ENCODE data around the gene CEL.
"Not testable (repeated sequence)": the region's sequence is repeated elsewhere in the genome, so short reads cannot be mapped to it uniquely, and the experiment has no call there.

CEL gene

GRCh38 chr9:133048595-133048994 is 13.2 kb upstream of the CEL start:
- DNase-seq (ENCODE audit: low spot score) = peak; percentile 48

- no peak for DNase-seq (ENCODE audit: low spot score)
These were observed 12.7 kb upstream of the CEL start for GRCh38 chr9:133049043-133049442.

- DNase-seq (ENCODE audit: low spot score) = peak; percentile 76
These were observed 11.6 kb upstream of the CEL start for GRCh38 chr9:133050142-133050541.

- no peak for DNase-seq (ENCODE audit: low spot score)
These were observed 11.0 kb upstream of the CEL start for GRCh38 chr9:133050781-133051180.

GRCh38 chr9:133051281-133051900 is 10.4 kb upstream of the CEL start:
- no peak for DNase-seq (ENCODE audit: low spot score)

- no peak for DNase-seq (ENCODE audit: low spot score)
These were observed 9.7 kb upstream of the CEL start for GRCh38 chr9:133051966-133052539.

GRCh38 chr9:133054194-133054890 is 7.4 kb upstream of the CEL start:
- DNase-seq (ENCODE audit: low spot score) = no peak

GRCh38 chr9:133054966-133055365 is 6.8 kb upstream of the CEL start:
- no peak for DNase-seq (ENCODE audit: low spot score)

GRCh38 chr9:133055788-133056420 is 5.9 kb upstream of the CEL start:
- no peak for DNase-seq (ENCODE audit: low spot score)

- no peak for DNase-seq (ENCODE audit: low spot score)
These were observed 5.2 kb upstream of the CEL start for GRCh38 chr9:133056533-133056932.

GRCh38 chr9:133057006-133057405 is 4.8 kb upstream of the CEL start:
- no peak for DNase-seq (ENCODE audit: low spot score)

GRCh38 chr9:133057553-133057952 is 4.2 kb upstream of the CEL start:
- DNase-seq (ENCODE audit: low spot score) = no peak

GRCh38 chr9:133058071-133058470 is 3.7 kb upstream of the CEL start:
- no peak for DNase-seq (ENCODE audit: low spot score)

GRCh38 chr9:133058550-133059320 is 3.0 kb upstream of the CEL start:
- no peak for DNase-seq (ENCODE audit: low spot score)

- DNase-seq (ENCODE audit: low spot score) = no peak
These were observed 2.2 kb upstream of the CEL start for GRCh38 chr9:133059623-133060022.

GRCh38 chr9:133060417-133060841 is 1.4 kb upstream of the CEL start:
- no peak for DNase-seq (ENCODE audit: low spot score)

GRCh38 chr9:133061019-133061763 is 590 bp upstream of the CEL start:
- not testable (repeated sequence) for DNase-seq (ENCODE audit: low spot score)

- not testable (repeated sequence) for DNase-seq (ENCODE audit: low spot score)
These were observed 788 bp downstream of the CEL start for GRCh38 chr9:133062569-133062968.

- DNase-seq (ENCODE audit: low spot score) = no peak
These were observed 1.3 kb downstream of the CEL start for GRCh38 chr9:133063159-133063499.

- DNase-seq (ENCODE audit: low spot score) = no peak
These were observed 1.9 kb downstream of the CEL start for GRCh38 chr9:133063500-133064231.
